ENCODE measurements around the gene CCDC7.

GRCh38 chr10:32922170-32922569, 476.2 kb downstream of the CCDC7 start:
- TF ChIP-seq NRF1 (IDR thresholded peaks at IDR 0.05; ENCODE audit: low read depth, low read length) (no peak), POLR2AphosphoS5 (IDR thresholded peaks at IDR 0.05; ENCODE audit: low read depth, low read length) (no peak), TAF1 (IDR thresholded peaks at IDR 0.05; ENCODE audit: borderline replicate concordance, low read depth, low read length) (no peak), EZH2phosphoT487 (IDR thresholded peaks at IDR 0.05; ENCODE audit: borderline replicate concordance, low read depth) (no peak), RFX5 (IDR thresholded peaks at IDR 0.05; ENCODE audit: low read length) (no peak), USF2 (IDR thresholded peaks at IDR 0.05; ENCODE audit: borderline replicate concordance, low read depth, low read length) (no peak), ELF1 (IDR thresholded peaks at IDR 0.05) (no peak), EP300 (IDR thresholded peaks at IDR 0.05; ENCODE audit: borderline replicate concordance in 1 of 2, low read depth in 1 of 2, low read length in 1 of 2) (no peak), USF1 (IDR thresholded peaks at IDR 0.05; ENCODE audit: borderline replicate concordance, low read depth) (no peak)
- TF ChIP-seq, protein P1, sequence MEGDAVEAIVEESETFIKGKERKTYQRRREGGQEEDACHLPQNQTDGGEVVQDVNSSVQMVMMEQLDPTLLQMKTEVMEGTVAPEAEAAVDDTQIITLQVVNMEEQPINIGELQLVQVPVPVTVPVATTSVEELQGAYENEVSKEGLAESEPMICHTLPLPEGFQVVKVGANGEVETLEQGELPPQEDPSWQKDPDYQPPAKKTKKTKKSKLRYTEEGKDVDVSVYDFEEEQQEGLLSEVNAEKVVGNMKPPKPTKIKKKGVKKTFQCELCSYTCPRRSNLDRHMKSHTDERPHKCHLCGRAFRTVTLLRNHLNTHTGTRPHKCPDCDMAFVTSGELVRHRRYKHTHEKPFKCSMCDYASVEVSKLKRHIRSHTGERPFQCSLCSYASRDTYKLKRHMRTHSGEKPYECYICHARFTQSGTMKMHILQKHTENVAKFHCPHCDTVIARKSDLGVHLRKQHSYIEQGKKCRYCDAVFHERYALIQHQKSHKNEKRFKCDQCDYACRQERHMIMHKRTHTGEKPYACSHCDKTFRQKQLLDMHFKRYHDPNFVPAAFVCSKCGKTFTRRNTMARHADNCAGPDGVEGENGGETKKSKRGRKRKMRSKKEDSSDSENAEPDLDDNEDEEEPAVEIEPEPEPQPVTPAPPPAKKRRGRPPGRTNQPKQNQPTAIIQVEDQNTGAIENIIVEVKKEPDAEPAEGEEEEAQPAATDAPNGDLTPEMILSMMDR (IDR thresholded peaks at IDR 0.05), result no peak

All from SK-N-SH (cell line).